ENCODE data around the gene PRSS33.
A peak's percentile ranks its signal among the peaks of the same experiment; 100 is the strongest.

The PRSS33 gene

GRCh38 chr16:2757344-2757743 is 30.0 kb downstream of the PRSS33 start:
- no peak for DNase-seq

DNA sequence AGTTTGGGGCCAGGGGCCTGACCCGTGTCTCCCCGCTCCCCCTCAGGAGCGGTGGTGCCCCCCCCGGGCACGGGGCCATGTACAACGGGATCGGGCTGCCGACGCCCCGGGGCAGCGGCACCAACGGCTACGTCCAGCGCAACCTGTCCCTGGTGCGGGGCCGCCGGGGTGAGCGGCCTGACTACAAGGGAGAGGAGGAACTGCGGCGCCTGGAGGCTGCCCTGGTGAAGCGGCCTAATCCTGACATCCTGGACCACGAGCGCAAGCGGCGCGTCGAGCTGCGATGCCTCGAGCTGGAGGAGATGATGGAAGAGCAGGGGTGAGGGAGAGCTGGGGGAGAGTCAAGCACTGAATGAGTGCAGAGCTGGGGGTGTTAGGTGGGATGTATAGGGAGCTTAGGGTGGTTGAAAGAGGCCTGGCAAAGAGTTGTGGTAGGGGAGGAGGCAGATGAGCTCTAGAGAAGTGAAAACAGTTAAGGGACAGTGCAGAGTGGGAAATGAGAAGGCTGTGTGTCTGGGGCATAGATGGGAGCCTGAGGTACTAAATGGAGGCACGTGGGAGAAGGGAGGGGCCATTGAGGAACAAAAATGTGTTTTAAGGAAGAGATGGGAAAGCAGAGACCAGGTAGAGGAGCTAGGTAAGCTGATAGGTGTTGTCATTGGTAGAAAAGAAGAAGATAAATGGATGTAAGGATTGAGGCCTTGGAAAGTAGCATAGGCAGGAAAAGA is 30.9 kb downstream of the PRSS33 start:
- no peak for DNase-seq

DNA sequence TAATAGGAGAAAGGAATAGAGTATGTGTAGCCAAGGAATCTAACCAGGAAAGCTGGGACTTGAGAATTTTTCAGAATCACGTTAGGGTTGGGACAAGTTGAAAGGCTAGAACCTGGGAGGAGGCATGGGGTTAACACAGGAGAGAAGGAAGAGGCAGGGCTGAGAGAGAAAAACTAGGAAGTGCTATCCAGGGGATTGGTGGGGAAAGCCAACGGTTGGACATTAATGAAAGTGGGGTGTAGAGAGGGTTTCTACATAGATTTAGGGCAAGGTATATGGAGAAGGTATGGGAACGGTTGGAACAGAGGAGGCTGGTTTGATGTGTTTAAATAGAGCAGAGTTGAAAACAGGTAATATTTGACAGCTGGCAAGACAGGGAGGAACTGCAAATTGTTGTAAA is 32.2 kb downstream of the PRSS33 start:
- no peak for DNase-seq

GRCh38 chr16:2753733-2754020 is 33.7 kb downstream of the PRSS33 start:
- DNase-seq: no peak

GRCh38 chr16:2752850-2753732 is 34.3 kb downstream of the PRSS33 start:
- no peak for DNase-seq

DNA sequence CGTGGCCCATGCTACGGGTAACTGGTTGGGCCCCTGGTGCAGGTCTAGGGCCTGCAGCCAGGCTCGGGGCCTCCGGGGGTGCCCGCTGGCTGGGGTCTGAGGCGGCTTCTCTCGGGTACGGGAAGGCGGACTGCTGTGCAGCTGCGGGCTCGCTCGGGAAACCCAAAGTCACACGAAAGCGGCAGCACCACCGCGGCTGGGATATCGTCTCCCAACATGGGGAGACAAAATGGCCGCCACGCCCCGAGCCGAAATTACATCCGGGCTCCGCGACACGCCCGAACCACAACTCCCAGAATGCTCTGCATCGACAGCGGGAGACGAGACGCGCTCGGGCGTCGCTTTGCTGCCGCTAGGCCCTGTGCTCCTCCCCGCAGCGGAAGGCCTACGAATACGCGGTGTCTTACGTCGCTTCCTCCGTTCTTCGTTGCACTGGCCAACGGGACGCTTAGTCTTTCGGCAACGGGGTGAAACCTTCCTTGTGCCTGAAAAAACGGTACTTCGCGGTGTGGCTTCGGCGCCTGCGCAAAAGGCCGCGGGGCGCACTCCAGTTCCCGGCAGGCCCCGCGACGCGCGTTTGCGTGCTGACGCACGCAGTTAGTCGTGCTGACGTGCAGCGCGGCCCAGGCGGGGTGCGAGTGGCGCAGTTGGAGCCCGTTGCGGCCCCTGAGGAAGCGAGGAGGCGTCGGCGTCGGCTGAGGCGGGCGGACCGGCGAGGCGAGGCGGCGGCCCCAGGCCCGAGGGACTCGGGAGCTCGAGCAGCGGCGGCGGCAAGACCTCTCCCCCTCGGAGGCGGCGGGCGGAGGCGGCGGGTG is 35.1 kb downstream of the PRSS33 start, which contains the start of gene SRRM2:
SRRM2 (plus strand) TSS at position 604 of the 815 bp plus-strand sequence. CDS start 3,727 bp downstream, outside the sequence.
- DNase-seq: peak; percentile 87

DNA sequence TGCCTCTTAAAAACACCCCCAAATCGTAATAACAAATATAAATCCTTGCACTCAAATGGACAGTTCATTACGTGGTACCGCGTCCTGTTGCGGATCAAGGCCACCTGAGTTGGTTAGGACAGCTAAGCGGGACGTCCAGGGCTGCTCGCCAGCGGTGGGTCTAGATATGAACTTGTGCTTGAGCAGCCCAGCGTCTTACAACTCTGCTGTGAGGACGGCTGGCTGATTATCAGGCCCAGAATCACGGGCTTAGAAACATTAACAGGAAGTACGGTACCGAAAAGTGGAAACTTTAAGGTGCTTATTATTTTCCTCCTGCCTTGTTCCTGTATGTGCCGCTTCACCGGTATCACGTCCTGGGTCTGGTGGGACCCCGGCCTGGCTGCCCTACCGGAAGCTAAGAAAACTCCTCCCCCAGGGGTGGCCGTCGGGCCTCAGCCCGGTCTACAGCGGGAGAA is 35.8 kb downstream of the PRSS33 start:
- no peak for DNase-seq

DNA sequence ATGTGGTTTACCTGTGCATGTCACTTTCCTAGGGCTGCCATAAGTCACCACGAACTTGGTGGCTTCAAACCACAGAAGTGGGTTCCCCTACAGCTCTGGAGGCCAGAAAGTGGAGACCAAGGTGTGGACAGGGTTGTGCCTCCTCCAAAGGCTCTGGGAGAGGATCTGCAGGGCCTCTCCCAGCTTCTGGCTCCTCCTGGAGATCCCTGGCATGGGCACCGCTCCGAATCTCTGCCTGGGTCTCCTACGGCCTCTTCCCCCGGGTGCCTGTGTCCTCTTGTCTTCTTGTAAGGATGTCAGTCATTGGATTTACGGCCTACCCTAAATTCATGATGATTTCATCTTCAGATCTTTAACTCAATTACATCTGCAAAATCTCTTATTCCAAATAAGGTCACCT is 37.4 kb downstream of the PRSS33 start:
- DNase-seq: no peak

DNA sequence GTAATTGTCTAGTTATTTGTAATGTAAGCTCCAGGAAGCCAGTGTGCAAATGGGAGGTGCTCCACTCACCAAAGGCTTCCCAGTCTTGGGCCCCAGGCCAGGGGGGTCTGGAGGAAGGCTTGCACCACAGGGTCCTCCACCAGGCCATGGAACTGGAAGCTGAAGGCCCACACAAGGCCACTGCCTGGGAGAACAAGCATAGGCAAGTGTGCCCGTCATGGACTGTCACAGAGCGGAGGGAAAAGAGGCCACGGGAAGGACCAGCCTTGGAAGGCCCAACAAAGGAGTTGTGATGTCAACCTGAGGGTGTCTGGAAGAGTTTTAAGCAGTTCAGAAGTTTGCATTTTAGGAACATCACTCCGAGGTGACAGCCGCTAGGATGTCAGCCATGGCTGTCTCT is 37.9 kb downstream of the PRSS33 start:
- no peak for DNase-seq

GRCh38 chr16:2748757-2749455 is 38.5 kb downstream of the PRSS33 start:
- DNase-seq: no peak

DNA sequence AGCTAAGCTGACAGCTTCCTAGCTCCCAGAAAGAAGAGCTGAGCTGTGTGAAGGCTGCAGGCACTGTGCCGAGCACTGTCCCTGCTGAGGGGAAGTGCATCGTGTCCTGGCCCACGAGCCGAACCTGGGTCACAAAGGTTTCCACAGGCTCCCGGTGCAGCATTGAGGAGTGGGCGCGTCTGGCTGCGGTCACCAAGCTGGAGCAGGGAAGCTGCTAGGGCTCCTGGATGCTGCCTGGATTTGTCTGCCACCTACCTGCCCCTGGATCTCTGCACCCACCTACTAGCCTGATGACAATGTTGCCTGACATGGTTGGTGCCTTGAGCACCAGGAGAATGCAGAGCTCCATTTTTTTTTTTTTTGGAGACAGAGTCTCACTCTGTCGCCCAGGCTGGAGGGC is 41.4 kb downstream of the PRSS33 start:
- no peak for DNase-seq

DNA sequence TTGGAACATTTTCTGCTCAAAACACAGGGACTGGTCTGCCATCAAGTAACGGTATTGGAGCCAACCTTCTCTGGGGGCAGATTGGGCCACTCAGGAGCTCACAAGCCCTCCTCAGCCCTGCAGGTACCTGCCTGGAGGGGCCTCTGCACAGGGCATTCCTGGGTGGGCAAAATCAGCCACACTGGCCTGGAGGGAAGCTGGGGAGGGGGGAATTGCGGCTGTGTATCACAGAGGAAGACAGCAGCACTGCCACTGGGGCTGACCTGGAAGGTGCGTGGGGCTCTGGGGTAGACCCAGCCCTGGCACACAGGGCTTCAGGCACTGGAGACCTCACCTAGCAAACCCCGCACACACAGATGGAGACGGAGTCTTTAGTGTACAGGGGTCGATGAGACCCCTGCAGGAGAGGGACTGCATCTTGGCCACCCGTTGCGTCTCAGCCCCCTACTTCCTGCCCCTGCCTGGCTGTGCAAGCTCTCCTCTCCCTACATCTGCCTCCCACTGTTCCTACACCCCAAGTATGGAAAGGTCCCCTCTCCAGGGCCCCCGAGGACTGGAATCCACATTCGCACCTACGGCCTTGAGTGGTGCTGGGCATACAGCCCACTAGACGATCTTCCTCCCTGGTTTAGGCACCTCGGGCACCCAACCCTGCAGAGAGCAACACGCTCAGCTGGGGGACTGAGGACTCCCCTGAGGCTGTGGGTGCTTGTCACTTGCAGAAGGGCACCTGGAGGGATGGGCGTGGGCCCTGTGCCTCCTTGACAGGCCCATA is 42.1 kb downstream of the PRSS33 start:
- DNase-seq: no peak

DNA sequence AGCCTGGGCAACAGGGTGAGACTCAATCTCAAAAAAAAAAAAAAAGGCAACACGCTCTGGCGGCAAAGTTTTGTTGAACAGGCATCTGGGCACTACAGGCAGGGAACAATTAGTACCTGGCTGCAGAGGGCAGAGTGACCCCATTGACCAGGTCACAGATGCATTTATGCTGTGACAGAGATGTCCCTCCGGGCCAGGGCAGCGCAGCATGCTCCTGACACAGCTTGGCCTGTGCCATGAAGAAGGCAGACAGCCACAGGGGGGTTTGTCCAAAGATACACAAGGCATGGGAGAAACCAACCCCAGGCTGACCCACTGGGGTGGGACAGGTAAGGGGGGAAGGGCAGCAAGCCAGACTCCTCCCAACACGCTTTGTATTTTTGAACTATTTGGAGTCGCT is 42.6 kb downstream of the PRSS33 start:
- no peak for DNase-seq

- DNase-seq: no peak
Measured at GRCh38 chr16:2743007-2743810, 44.2 kb downstream of the PRSS33 start.

- DNase-seq: no peak
Measured at GRCh38 chr16:2742323-2743006, 44.9 kb downstream of the PRSS33 start.

DNA sequence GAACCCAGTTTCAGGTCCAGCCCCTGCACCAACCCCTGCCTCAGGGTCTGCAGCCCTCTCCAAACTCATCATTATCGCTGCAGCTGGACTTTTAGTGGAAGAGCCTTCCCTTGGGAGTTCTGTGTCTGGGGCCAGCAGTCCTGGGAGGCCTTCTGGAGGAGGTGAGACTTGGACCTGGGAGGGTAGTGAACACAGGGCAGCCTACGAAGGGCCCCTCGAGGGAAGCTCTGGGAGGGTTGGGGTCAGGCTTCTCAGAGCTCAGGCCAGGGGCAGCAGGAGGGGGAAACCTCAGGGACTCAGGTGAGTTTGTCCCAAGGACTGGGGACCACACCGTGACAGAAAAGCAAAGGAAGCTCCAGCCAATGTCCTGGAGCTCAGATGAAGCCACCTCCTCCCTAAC is 46.2 kb downstream of the PRSS33 start:
- DNase-seq: no peak

DNA sequence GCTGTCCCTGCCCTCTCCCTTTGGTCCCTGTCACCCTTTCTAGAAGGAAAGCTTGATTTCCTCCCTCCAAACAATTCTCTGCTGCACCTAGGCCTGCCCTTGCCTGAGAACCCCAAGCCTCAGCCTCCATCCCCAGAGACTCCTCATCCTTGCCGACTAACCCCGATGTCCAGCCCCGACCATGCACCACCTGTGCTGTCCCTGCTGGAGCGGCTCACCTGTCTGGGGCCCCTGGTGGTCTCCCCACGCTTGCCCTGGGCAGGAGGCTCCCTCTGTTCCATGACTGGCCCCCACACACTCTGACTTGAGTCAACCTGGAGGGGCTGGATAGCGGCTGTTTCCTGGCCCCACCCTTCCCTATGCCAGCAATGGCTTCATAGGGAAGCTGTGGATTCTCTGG is 46.9 kb downstream of the PRSS33 start:
- DNase-seq: no peak

GRCh38 chr16:2739625-2740430 is 47.5 kb downstream of the PRSS33 start:
- DNase-seq: no peak

DNA sequence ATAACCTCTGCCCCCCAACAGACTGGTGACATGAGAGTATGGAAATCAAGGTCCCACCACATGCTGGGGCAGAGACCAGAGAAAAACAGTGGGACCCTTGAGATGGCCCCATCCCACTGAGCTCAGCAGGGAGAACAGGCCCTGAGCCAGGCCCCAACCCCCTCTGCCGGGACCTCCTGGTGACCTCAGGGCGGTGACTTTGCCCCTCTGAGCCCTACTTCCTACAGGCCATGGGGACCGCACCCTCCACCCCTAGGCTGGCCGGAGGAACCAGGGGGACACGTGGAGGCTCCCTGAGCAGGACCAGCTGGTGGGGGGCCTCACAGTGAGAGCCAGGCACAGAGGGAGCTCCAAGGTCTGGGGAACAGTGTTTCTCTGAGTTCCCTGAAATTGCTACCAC is 48.7 kb downstream of the PRSS33 start:
- no peak for DNase-seq

All from T-helper 9 cell (primary cell).